ENCODE data around the gene CAPZA1.
A peak's percentile ranks its signal among the peaks of the same experiment; 100 is the strongest.

GRCh38 chr1:112673592-112674439 lies 54.2 kb downstream of the CAPZA1 start:
- TF ChIP-seq POLR2A (IDR thresholded peaks at IDR 0.05) (no peak), CTCF (IDR thresholded peaks at IDR 0.05) (peak; percentile 40 to 59 (median 50))
